GM23338 (cell line): ENCODE measurements around the gene CCDC117.

Experiments
- CREB1 ChIP-seq: fragments of 250-450 bp; sonication (Bioruptor Pico); IDR thresholded peaks from 2 replicates; pipeline ENCODE4 v1.5.0; 2020; ENCODE audit warnings: low read depth, mild to moderate bottlenecking, moderate library complexity
- EZH2 ChIP-seq: fragments of 200-600 bp; sonication (generic); IDR thresholded peaks from one replicate; pipeline ENCODE4 v1.8.0; 2017; ENCODE audit warnings: antibody characterized with exemption, mild to moderate bottlenecking, low read depth; ENCODE audit not compliant: unreplicated experiment
- EZH2phosphoT487 ChIP-seq: fragments of 200-600 bp; sonication (generic); IDR thresholded peaks from one replicate; pipeline ENCODE4 v1.8.1; 2018; ENCODE audit warnings: antibody characterized with exemption; ENCODE audit not compliant: unreplicated experiment
- JUNB ChIP-seq: IDR thresholded peaks from one replicate; pipeline ENCODE4 v1.6.1; 2016; ENCODE audit warnings: antibody characterized with exemption; ENCODE audit not compliant: unreplicated experiment
- POLR2AphosphoS5 ChIP-seq: IDR thresholded peaks from 2 replicates; pipeline ENCODE4 v1.6.1; 2016; ENCODE audit warnings: antibody characterized with exemption, low read depth
- STAT1 ChIP-seq: IDR thresholded peaks from one replicate; pipeline ENCODE4 v1.6.1; 2016; ENCODE audit warnings: antibody characterized with exemption; ENCODE audit not compliant: unreplicated experiment
- ZNF114 ChIP-seq: fragments of 250-450 bp; sonication (Bioruptor Pico); IDR thresholded peaks from 2 replicates; pipeline ENCODE4 v1.5.0; 2020; ENCODE audit warnings: mild to moderate bottlenecking, moderate library complexity
- TF ChIP-seq, protein P1 (sequence below): IDR thresholded peaks from one replicate; pipeline ENCODE4 v1.6.1; 2018; ENCODE audit warnings: antibody characterized with exemption; ENCODE audit not compliant: unreplicated experiment
- TF ChIP-seq, protein P2 (sequence below), 2 experiments: fragments of 200-600 bp in 1 of 2; sonication (generic) in 1 of 2; conservative IDR thresholded peaks; 2 replicates each; pipeline versions ENCODE4 v1.5.1 to v1.6.1; 2016 to 2017; ENCODE audit warnings: antibody characterized with exemption in 2 of 2, low read depth in 2 of 2, mild to moderate bottlenecking in 2 of 2, moderate library complexity in 1 of 2
- TF ChIP-seq, protein P3 (sequence below): IDR thresholded peaks from 2 replicates; pipeline ENCODE4 v1.6.1; 2016; ENCODE audit warnings: antibody characterized with exemption

DNA sequence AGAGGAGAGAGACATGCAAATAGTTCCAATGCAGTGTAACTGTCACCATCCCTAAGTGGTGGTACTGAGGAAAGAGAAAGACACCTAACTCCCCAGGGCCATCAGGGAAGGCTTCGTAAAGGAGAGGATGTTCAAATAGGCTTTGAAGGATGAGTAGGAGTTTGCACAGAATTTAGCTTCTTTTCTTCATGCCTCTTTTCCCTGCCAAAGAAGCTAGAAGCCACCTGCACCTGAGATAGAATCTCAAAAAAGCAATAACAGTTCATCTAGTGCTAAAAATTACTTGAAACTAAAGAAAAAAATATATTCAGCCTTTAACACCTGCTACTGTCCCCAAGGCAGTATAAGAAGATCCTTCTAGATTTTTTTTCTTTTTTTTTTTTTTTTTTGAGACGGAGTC lies 44.6 kb downstream of the CCDC117 start:
- TF ChIP-seq, protein P1, sequence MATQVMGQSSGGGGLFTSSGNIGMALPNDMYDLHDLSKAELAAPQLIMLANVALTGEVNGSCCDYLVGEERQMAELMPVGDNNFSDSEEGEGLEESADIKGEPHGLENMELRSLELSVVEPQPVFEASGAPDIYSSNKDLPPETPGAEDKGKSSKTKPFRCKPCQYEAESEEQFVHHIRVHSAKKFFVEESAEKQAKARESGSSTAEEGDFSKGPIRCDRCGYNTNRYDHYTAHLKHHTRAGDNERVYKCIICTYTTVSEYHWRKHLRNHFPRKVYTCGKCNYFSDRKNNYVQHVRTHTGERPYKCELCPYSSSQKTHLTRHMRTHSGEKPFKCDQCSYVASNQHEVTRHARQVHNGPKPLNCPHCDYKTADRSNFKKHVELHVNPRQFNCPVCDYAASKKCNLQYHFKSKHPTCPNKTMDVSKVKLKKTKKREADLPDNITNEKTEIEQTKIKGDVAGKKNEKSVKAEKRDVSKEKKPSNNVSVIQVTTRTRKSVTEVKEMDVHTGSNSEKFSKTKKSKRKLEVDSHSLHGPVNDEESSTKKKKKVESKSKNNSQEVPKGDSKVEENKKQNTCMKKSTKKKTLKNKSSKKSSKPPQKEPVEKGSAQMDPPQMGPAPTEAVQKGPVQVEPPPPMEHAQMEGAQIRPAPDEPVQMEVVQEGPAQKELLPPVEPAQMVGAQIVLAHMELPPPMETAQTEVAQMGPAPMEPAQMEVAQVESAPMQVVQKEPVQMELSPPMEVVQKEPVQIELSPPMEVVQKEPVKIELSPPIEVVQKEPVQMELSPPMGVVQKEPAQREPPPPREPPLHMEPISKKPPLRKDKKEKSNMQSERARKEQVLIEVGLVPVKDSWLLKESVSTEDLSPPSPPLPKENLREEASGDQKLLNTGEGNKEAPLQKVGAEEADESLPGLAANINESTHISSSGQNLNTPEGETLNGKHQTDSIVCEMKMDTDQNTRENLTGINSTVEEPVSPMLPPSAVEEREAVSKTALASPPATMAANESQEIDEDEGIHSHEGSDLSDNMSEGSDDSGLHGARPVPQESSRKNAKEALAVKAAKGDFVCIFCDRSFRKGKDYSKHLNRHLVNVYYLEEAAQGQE, result no peak
- TF ChIP-seq EZH2, result no peak
- TF ChIP-seq, protein P2, sequence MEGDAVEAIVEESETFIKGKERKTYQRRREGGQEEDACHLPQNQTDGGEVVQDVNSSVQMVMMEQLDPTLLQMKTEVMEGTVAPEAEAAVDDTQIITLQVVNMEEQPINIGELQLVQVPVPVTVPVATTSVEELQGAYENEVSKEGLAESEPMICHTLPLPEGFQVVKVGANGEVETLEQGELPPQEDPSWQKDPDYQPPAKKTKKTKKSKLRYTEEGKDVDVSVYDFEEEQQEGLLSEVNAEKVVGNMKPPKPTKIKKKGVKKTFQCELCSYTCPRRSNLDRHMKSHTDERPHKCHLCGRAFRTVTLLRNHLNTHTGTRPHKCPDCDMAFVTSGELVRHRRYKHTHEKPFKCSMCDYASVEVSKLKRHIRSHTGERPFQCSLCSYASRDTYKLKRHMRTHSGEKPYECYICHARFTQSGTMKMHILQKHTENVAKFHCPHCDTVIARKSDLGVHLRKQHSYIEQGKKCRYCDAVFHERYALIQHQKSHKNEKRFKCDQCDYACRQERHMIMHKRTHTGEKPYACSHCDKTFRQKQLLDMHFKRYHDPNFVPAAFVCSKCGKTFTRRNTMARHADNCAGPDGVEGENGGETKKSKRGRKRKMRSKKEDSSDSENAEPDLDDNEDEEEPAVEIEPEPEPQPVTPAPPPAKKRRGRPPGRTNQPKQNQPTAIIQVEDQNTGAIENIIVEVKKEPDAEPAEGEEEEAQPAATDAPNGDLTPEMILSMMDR (conservative IDR thresholded peaks at IDR 0.05; ENCODE audit: low read depth in 2 of 2), result no peak
- no peak for TF ChIP-seq EZH2phosphoT487
- TF ChIP-seq CREB1 (CRISPR knock-in tag), result no peak
- no peak for TF ChIP-seq ZNF114 (CRISPR knock-in tag)
- TF ChIP-seq POLR2AphosphoS5, result no peak
- TF ChIP-seq STAT1, result no peak
- TF ChIP-seq, protein P3, sequence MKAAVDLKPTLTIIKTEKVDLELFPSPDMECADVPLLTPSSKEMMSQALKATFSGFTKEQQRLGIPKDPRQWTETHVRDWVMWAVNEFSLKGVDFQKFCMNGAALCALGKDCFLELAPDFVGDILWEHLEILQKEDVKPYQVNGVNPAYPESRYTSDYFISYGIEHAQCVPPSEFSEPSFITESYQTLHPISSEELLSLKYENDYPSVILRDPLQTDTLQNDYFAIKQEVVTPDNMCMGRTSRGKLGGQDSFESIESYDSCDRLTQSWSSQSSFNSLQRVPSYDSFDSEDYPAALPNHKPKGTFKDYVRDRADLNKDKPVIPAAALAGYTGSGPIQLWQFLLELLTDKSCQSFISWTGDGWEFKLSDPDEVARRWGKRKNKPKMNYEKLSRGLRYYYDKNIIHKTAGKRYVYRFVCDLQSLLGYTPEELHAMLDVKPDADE, result no peak
- no peak for TF ChIP-seq JUNB
